GM18499 (cell line): Measurements from ENCODE around the gene REV1.
"Not testable (repeated sequence)": the region's sequence is repeated elsewhere in the genome, so short reads cannot be mapped to it uniquely, and the experiment has no call there.

Experiments
- ATAC-seq: cut with Tn5 transposase; IDR thresholded peaks from one replicate; pipeline ENCODE4 v1.9.1; 2021; ENCODE audit warnings: moderate number of reproducible peaks; ENCODE audit not compliant: insufficient read depth, unreplicated experiment

REV1 gene

GRCh38 chr2:99488539-99489062 lies 1.2 kb downstream of the REV1 start:
- no peak for ATAC-seq

- no peak for ATAC-seq
Observed at GRCh38 chr2:99487906-99488305, 1.9 kb downstream of the REV1 start.

- ATAC-seq: no peak
Observed at GRCh38 chr2:99485824-99486223, 4.0 kb downstream of the REV1 start.

GRCh38 chr2:99485411-99485810 lies 4.4 kb downstream of the REV1 start:
- ATAC-seq: no peak

GRCh38 chr2:99484205-99484604 lies 5.6 kb downstream of the REV1 start:
- no peak for ATAC-seq

- ATAC-seq: no peak
Observed at GRCh38 chr2:99481941-99482340, 7.9 kb downstream of the REV1 start.

GRCh38 chr2:99481527-99481926 lies 8.3 kb downstream of the REV1 start:
- no peak for ATAC-seq

- no peak for ATAC-seq
Observed at GRCh38 chr2:99480390-99480789, 9.4 kb downstream of the REV1 start.

GRCh38 chr2:99478632-99479031 lies 11.2 kb downstream of the REV1 start:
- no peak for ATAC-seq

GRCh38 chr2:99477054-99477453 lies 12.8 kb downstream of the REV1 start:
- ATAC-seq: no peak

GRCh38 chr2:99476629-99477028 lies 13.2 kb downstream of the REV1 start:
- ATAC-seq: no peak

GRCh38 chr2:99475095-99475494 lies 14.7 kb downstream of the REV1 start:
- not testable (repeated sequence) for ATAC-seq

GRCh38 chr2:99473518-99474083 lies 16.2 kb downstream of the REV1 start:
- no peak for ATAC-seq

- no peak for ATAC-seq
Observed at GRCh38 chr2:99472600-99472960, 17.2 kb downstream of the REV1 start.

- ATAC-seq: no peak
Observed at GRCh38 chr2:99471654-99472599, 17.9 kb downstream of the REV1 start.

GRCh38 chr2:99470957-99471356 lies 18.9 kb downstream of the REV1 start:
- no peak for ATAC-seq

GRCh38 chr2:99470459-99470858 lies 19.4 kb downstream of the REV1 start:
- not testable (repeated sequence) for ATAC-seq

- no peak for ATAC-seq
Observed at GRCh38 chr2:99469394-99469793, 20.4 kb downstream of the REV1 start.

- ATAC-seq: no peak
Observed at GRCh38 chr2:99468155-99468554, 21.7 kb downstream of the REV1 start.

GRCh38 chr2:99467390-99467789 lies 22.4 kb downstream of the REV1 start:
- no peak for ATAC-seq

- no peak for ATAC-seq
Observed at GRCh38 chr2:99461828-99462483, 27.9 kb downstream of the REV1 start.
